CD4-positive, alpha-beta T cell treated with Interleukin-21 for 1 hour (primary cell): ENCODE data around the gene AMFR.

Experiments used
- DNase-seq: peaks from one replicate; pipeline ENCODE4 v3.0.0-alpha.2; 2020

AMFR gene

GRCh38 chr16:56327929-56328258 lies 97.5 kb downstream of the AMFR start:
- DNase-seq = no peak

GRCh38 chr16:56327071-56327928 lies 98.0 kb downstream of the AMFR start:
- DNase-seq = no peak

- DNase-seq = no peak
These were observed 99.4 kb downstream of the AMFR start for GRCh38 chr16:56325956-56326355.

- DNase-seq = no peak
These were observed 100.9 kb downstream of the AMFR start for GRCh38 chr16:56324406-56324805.

- DNase-seq = no peak
These were observed 103.8 kb downstream of the AMFR start for GRCh38 chr16:56321571-56321970.

GRCh38 chr16:56320811-56321558 lies 104.4 kb downstream of the AMFR start:
- no peak for DNase-seq

- no peak for DNase-seq
These were observed 105.3 kb downstream of the AMFR start for GRCh38 chr16:56320056-56320455.

- DNase-seq = no peak
These were observed 106.0 kb downstream of the AMFR start for GRCh38 chr16:56319376-56319775.

- no peak for DNase-seq
These were observed 106.6 kb downstream of the AMFR start for GRCh38 chr16:56318827-56319140.

GRCh38 chr16:56317998-56318826 lies 107.1 kb downstream of the AMFR start:
- peak; percentile 79 for DNase-seq

GRCh38 chr16:56316545-56316944 lies 108.8 kb downstream of the AMFR start:
- DNase-seq = no peak

GRCh38 chr16:56315955-56316354 lies 109.4 kb downstream of the AMFR start:
- DNase-seq = no peak

- no peak for DNase-seq
These were observed 111.0 kb downstream of the AMFR start for GRCh38 chr16:56314244-56314850.

- DNase-seq = no peak
These were observed 112.8 kb downstream of the AMFR start for GRCh38 chr16:56312556-56312955.

- no peak for DNase-seq
These were observed 113.4 kb downstream of the AMFR start for GRCh38 chr16:56312028-56312300.
